ENCODE results near the gene PHLDB2.

GRCh38 chr3:111828530-111828929 lies 30.5 kb upstream of the PHLDB2 start:
- TF ChIP-seq PPARA (CRISPR knock-in tag; IDR thresholded peaks at IDR 0.05; ENCODE audit: borderline replicate concordance) = no peak
- TF ChIP-seq ZNF8 (CRISPR knock-in tag; IDR thresholded peaks at IDR 0.05) = no peak
